ENCODE measurements around the gene NTM. TPM values are rescaled to one million over a fixed set of nuclear protein-coding genes. Genes with fewer than 3 reads are reported as not detected.

Gene NTM
- total and polyA plus RNA-seq, 2 donors (not counting 1 experiment from before 2014, with no cell fraction given) = 12.3 to 28.6 TPM

GRCh38 chr11:131760091-131761061 lies 390.0 kb downstream of the NTM start:
- Histone ChIP-seq H3K4me1 (ENCODE audit: control insufficient read depth, extremely low read depth, insufficient read depth, low read length) (peaks cover 22% of the 10 kb centered on the region), H3K27me3 (ENCODE audit: control insufficient read depth, insufficient read depth, low read length) (no peaks in the 10 kb centered on the region), H3K27ac (ENCODE audit: insufficient read depth, low read length) (peak overlapping the region; percentile 78), H3K79me2 (ENCODE audit: control insufficient read depth, insufficient read depth, low read length) (no peaks in the 10 kb centered on the region), H4K20me1 (ENCODE audit: control insufficient read depth, extremely low read depth, insufficient read depth, low read length) (no peaks in the 10 kb centered on the region), H3K4me3 (replicated peaks in 1 of 4; ENCODE audit: control extremely low read depth in 1 of 4, insufficient read depth in 1 of 4, low read depth in 3 of 4, low read length in 4 of 4) (peak overlapping the region in 1 of 4 experiments; percentile 12), H3K9ac (ENCODE audit: insufficient read depth, low read length) (peak overlapping the region; percentile 10), H3K9me3 (ENCODE audit: control insufficient read depth, insufficient read depth, low read depth, low read length) (no peaks in the 10 kb centered on the region), H2AFZ (ENCODE audit: low read length) (peak overlapping the region; percentile 70), H3K4me2 (ENCODE audit: extremely low read depth, insufficient read depth, low read length) (peak overlapping the region; percentile 65), H3K36me3 (ENCODE audit: control insufficient read depth, insufficient read depth, low read length) (no peaks in the 10 kb centered on the region)
- peak; percentile 86 for DNase-seq (ENCODE audit: low read depth in 2 of 2)
- no peak for TF ChIP-seq EZH2 (IDR thresholded peaks at IDR 0.05; ENCODE audit: low read length, missing control alignments)
- peak in 1 of 2 donors; percentile 12 for TF ChIP-seq CTCF (conservative IDR thresholded peaks at IDR 0.05 in 1 of 2, IDR thresholded peaks at IDR 0.05 in 1 of 2; ENCODE audit: low read depth in 1 of 2, low read length in 2 of 2)

GRCh38 chr11:131762346-131763110 lies 392.1 kb downstream of the NTM start:
- Histone ChIP-seq H3K36me3 (ENCODE audit: control insufficient read depth, insufficient read depth, low read length) (no peaks in the 10 kb centered on the region), H3K4me3 (replicated peaks in 1 of 4; ENCODE audit: control extremely low read depth in 1 of 4, insufficient read depth in 1 of 4, low read depth in 3 of 4, low read length in 4 of 4) (no peak overlapping the region), H3K27ac (ENCODE audit: insufficient read depth, low read length) (no peak overlapping the region), H3K4me1 (ENCODE audit: control insufficient read depth, extremely low read depth, insufficient read depth, low read length) (peaks cover 11% of the 10 kb centered on the region), H4K20me1 (ENCODE audit: control insufficient read depth, extremely low read depth, insufficient read depth, low read length) (no peaks in the 10 kb centered on the region), H2AFZ (ENCODE audit: low read length) (no peak overlapping the region), H3K4me2 (ENCODE audit: extremely low read depth, insufficient read depth, low read length) (no peak overlapping the region), H3K27me3 (ENCODE audit: control insufficient read depth, insufficient read depth, low read length) (no peaks in the 10 kb centered on the region), H3K9me3 (ENCODE audit: control insufficient read depth, insufficient read depth, low read depth, low read length) (no peaks in the 10 kb centered on the region), H3K79me2 (ENCODE audit: control insufficient read depth, insufficient read depth, low read length) (no peaks in the 10 kb centered on the region), H3K9ac (ENCODE audit: insufficient read depth, low read length) (no peak overlapping the region)
- TF ChIP-seq EZH2 (IDR thresholded peaks at IDR 0.05; ENCODE audit: low read length, missing control alignments) (no peak), CTCF (conservative IDR thresholded peaks at IDR 0.05 in 1 of 2, IDR thresholded peaks at IDR 0.05 in 1 of 2; ENCODE audit: low read depth in 1 of 2, low read length in 2 of 2) (no peak)
- DNase-seq (ENCODE audit: low read depth in 2 of 2) = no peak
